Psoas muscle (tissue), 8 donors: Measurements from ENCODE around the gene RDH11. TPM values are rescaled to one million over a fixed set of nuclear protein-coding genes. Genes with fewer than 3 reads are reported as not detected.

Experiments
- ATAC-seq, 4 donors: fragments of 200-7000 bp; cut with Tn5 transposase; one replicate each; pipeline ENCODE4 v1.9.1; 2020; ENCODE audit warnings: moderate library complexity in 3 of 4, mild to moderate bottlenecking in 2 of 4
- DNase-seq, 2 donors: peaks; one replicate each; pipeline ENCODE4 v3.0.0-alpha.2; 2020
- H3K27ac ChIP-seq: fragments of 200-600 bp; one replicate; pipeline ENCODE4 v1.8.0; 2022
- H3K27me3 ChIP-seq, 3 donors: fragments of 200-600 bp in 1 of 3; one replicate each; pipeline versions ENCODE4 v1.6.1 to v1.8.0; 2013 to 2022; ENCODE audit warnings: low read length in 2 of 3, mild to moderate bottlenecking in 2 of 3, moderate library complexity in 1 of 3; ENCODE audit not compliant: insufficient read depth in 3 of 3
- H3K36me3 ChIP-seq, 2 donors: fragments of 200-600 bp in 1 of 2; one replicate each; pipeline versions ENCODE4 v1.6.1 to v1.8.0; 2013 to 2022; ENCODE audit warnings: low read depth in 1 of 2, mild to moderate bottlenecking in 1 of 2, moderate library complexity in 1 of 2; ENCODE audit not compliant: insufficient read depth in 1 of 2
- H3K4me1 ChIP-seq: fragments of 200-600 bp; one replicate; pipeline ENCODE4 v1.8.0; 2022
- H3K4me3 ChIP-seq: fragments of 200-600 bp; one replicate; pipeline ENCODE4 v1.8.0; 2022; ENCODE audit warnings: mild to moderate bottlenecking
- H3K9me3 ChIP-seq: fragments of 200-600 bp; one replicate; pipeline ENCODE4 v1.8.0; 2022
- WGBS, 3 donors: extraction: QIAGEN DNeasy Blood & Tissue Kit; methylation state at CpG; one replicate each; pipeline versions ENCODE4 v1.1.6 to v1.1.7; 2013; 5-methylcytosine and 5-hydroxymethylcytosine counted together
- intact Hi-C, 2 donors: fragments of 100-400 bp; cut with DNase I; formaldehyde crosslinking; loops; one replicate each; pipeline versions ENCODE4 v1.11.0 to v1.14.2; 2022
- polyA plus RNA-seq, 3 donors: library from polyadenylated mRNA; stranded (reverse); fragments of 200-250 nt; gene quantifications; one replicate each; pipeline ENCODE4 v1.2.3, GENCODE V29; 2013
- total RNA-seq, 4 donors: library from RNA; stranded (reverse); fragmentation: NEBNext Ultra II Directional in 2 of 4; extraction: Animal tissue kit (Norgen Biotek cat#: 25700) in 2 of 4; gene quantifications; one replicate each; pipeline versions ENCODE4 v1.2.1 to v1.2.4, GENCODE V29; 2021 to 2023
- TF ChIP-seq, protein P1 (sequence below): fragments of 200-600 bp; IDR thresholded peaks from one replicate; pipeline ENCODE4 v1.8.0; 2022; ENCODE audit warnings: antibody characterized with exemption
- donor health status: healthy with polysubstance abuse.
- donor health status: DM: no; HTN: no; CAD: no; lungs with moderate emphysema.
- donor health status: Bipolar disorder and iron deficiency.
- donor health status: healthy.
- donor health status: DM: yes; HTN: yes; CAD: no.
- donor health status: DM: no; HTN: no; CAD: no.
- donor health status: DM: no; HTN: no; CAD: no.
- donor health status: DM: yes; HTN: yes; CAD: no.

The RDH11 gene
- total and polyA plus RNA-seq, 7 donors, result 5.4 to 15.6 (median 8.5) TPM

DNA sequence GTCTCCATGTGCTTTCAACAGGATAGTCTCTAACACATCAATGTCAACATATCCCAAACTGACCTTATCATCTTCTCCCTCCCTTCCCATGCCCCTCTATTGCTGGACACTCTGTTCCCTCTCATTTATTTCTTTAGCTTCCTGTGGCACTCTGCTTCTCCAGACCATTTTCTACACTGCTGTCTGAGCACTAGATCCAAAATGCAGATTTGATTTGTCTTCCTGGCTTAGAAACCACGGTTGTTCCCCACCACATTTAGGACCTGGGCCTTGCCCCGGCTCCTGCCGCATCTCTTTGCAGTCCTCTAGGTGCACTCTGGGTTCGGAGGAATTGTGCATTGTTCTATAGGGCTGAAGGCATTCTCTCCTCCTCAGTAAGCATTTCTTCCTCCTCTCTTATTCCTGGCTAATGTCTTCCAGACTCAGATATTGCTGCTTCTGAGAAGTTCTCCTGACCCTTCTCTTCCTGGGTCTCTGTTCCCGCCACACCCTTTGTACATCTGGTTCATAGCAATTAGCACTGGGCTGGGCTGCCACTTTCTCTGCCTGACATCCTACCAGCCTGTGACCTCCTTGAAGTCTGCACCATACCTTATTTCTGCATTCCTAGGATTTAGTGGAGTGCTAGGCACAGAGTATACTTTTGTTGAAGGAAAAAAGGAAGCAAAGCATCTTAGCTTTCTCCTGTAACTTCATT, 62.0 kb downstream of the RDH11 start:
- peaks cover 4% of the 10 kb centered on the region for H3K4me1 ChIP-seq
- 87 to 91% (median 91%) methylated on average over 5 of the region's 5 CpGs for WGBS, 3 donors

DNA sequence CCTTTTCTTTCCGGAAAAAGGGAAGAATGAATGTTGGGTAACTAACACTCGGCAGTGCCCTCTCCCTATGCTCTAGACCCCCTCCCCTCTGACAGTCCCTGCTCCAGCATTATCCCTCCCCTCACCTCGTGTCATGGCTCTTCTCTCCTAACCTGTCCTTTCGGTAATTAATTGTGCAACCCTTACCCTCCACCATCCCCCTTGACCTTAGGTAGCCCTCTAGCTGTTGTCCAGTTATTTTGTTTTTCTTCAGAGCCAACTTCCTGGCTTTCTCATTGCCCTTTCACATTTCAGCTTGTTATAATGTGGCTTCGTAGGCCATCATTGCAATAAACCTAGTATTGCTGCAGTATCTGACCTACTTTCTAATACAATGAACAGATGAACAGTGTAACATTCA, 64.6 kb downstream of the RDH11 start:
- no peak for DNase-seq
- Histone ChIP-seq H3K27ac (no peak overlapping the region), H3K4me1 (peaks cover under 1% of the 10 kb centered on the region), H3K36me3 (peaks cover 3 to 5% of the 10 kb centered on the region in 2 donors), H3K9me3 (no peaks in the 10 kb centered on the region), H3K4me3 (no peak overlapping the region), H3K27me3 (no peaks in the 10 kb centered on the region)
- TF ChIP-seq, protein P1, sequence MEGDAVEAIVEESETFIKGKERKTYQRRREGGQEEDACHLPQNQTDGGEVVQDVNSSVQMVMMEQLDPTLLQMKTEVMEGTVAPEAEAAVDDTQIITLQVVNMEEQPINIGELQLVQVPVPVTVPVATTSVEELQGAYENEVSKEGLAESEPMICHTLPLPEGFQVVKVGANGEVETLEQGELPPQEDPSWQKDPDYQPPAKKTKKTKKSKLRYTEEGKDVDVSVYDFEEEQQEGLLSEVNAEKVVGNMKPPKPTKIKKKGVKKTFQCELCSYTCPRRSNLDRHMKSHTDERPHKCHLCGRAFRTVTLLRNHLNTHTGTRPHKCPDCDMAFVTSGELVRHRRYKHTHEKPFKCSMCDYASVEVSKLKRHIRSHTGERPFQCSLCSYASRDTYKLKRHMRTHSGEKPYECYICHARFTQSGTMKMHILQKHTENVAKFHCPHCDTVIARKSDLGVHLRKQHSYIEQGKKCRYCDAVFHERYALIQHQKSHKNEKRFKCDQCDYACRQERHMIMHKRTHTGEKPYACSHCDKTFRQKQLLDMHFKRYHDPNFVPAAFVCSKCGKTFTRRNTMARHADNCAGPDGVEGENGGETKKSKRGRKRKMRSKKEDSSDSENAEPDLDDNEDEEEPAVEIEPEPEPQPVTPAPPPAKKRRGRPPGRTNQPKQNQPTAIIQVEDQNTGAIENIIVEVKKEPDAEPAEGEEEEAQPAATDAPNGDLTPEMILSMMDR, result no peak
- no peak for ATAC-seq
- intact Hi-C loops, result no loop called here
- WGBS, 3 donors, result 79 to 80% (median 79%) methylated on average over 5 of the region's 5 CpGs

More for the DNA sequence above, 62.0 kb downstream of the RDH11 start:
- DNase-seq (no peak), ATAC-seq (no peak)
- H3K36me3 ChIP-seq, result peaks cover 3 to 5% of the 10 kb centered on the region in 2 donors
- TF ChIP-seq, protein P1, result no peak
- intact Hi-C loops, result no loop called here
- H3K4me3 ChIP-seq, result no peak overlapping the region
- no peaks in the 10 kb centered on the region for H3K27me3 ChIP-seq
- H3K9me3 ChIP-seq, result no peaks in the 10 kb centered on the region
- no peak overlapping the region for H3K27ac ChIP-seq

DNA sequence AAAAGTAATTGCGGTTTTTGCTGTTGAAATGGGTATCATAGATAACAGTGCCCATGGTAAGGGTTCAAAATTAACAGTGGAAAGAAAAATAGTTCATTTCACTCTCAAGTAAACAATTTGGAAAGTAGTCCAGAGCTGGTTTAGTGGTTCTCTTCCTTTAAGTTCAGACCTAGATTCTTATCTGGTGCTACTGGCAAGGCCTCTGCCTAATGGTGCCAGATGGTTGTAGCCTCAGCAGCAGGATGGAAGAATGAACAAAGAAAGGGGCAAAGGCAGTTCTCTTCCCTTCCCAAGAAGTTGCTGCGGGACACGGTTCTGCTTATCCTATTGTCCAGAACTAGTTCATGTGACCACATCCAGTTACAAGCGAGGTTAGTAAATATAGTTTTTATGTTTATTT, 65.4 kb downstream of the RDH11 start:
- DNase-seq (no peak), ATAC-seq (no peak)
- no peak overlapping the region for H3K27ac ChIP-seq
- no peak overlapping the region for H3K4me3 ChIP-seq
- H3K36me3 ChIP-seq, result peaks cover 3 to 5% of the 10 kb centered on the region in 2 donors
- whole genome bisulfite sequencing, 3 donors, result 90 to 96% (median 91%) methylated on average over 4 of the region's 4 CpGs
- TF ChIP-seq, protein P1, result no peak
- H3K4me1 ChIP-seq, result no peaks in the 10 kb centered on the region
- H3K27me3 ChIP-seq, result no peaks in the 10 kb centered on the region
- intact Hi-C loops, result no loop called here
- H3K9me3 ChIP-seq, result no peaks in the 10 kb centered on the region

DNA sequence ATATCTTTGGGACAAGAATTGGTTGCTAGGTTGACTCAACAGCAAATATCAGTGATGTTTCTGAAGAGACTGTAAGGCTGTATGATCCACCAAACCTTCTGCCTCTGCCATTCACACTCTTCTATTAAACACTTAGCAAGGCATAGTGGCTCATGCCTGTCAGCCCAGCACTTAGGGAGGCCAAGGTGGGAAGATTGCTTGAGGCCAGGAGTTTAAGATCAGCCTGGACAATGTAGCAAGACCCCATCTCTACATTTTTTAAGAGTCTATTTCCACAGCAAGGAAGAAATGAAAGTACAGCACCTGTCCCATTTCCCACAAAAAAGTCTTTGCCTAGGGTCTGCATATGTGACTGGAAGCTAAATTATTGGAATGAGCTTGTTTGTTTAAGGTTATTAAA, 68.0 kb downstream of the RDH11 start:
- Histone ChIP-seq H3K36me3 (peaks cover 0 to 3% of the 10 kb centered on the region in 2 donors), H3K27ac (no peak overlapping the region), H3K4me1 (peaks cover 12% of the 10 kb centered on the region), H3K27me3 (no peaks in the 10 kb centered on the region), H3K4me3 (no peak overlapping the region), H3K9me3 (no peaks in the 10 kb centered on the region)
- intact Hi-C loops, result no loop called here
- TF ChIP-seq, protein P1, result no peak
- ATAC-seq (no peak), DNase-seq (no peak)

Other genes starting within 250 kb of the RDH11 start
- 1 to 10 TPM in 1 of 4 donors, under 1 TPM in 3; 0.46 to 1.2 (median 0.72) TPM for gene TMEM229B, start 207.0 kb downstream of the RDH11 start, total RNA-seq
- under 1 TPM; 0.14 to 0.52 (median 0.48) TPM for gene TMEM229B, start 207.0 kb downstream of the RDH11 start, polyA plus RNA-seq
- 1 to 10 TPM; 1.1 to 4.5 (median 2.5) TPM for gene PLEKHH1, start 162.5 kb downstream of the RDH11 start, total RNA-seq
- 1 to 10 TPM; 1.4 to 3.4 (median 2.5) TPM for gene PLEKHH1, start 162.5 kb downstream of the RDH11 start, polyA plus RNA-seq
- 10 to 100 TPM; 12.3 to 25.2 (median 18.0) TPM for gene PIGH, start 95.5 kb downstream of the RDH11 start, total RNA-seq
- gene PIGH, start 95.5 kb downstream of the RDH11 start, polyA plus RNA-seq, result 10 to 100 TPM; 32.3 to 50.6 (median 45.1) TPM
- 10 to 100 TPM in 2 of 4 donors, 1 to 10 TPM in 2; 1.3 to 19.3 (median 8.0) TPM for gene ARG2, start 75.8 kb downstream of the RDH11 start, total RNA-seq
- 100 to 1,000 TPM in 1 of 3 donors, 10 to 100 TPM in 1, 1 to 10 TPM in 1; 9.2 to 133 (median 32.6) TPM for gene ARG2, start 75.8 kb downstream of the RDH11 start, polyA plus RNA-seq
- gene VTI1B, start 21.1 kb downstream of the RDH11 start, total RNA-seq, result 100 to 1,000 TPM in 1 of 4 donors, 10 to 100 TPM in 3; 86.9 to 110 (median 91.5) TPM
- gene VTI1B, start 21.1 kb downstream of the RDH11 start, polyA plus RNA-seq, result 10 to 100 TPM; 61.3 to 96.5 (median 72.1) TPM
- gene RDH12, start 6.1 kb upstream of the RDH11 start, total RNA-seq, result not detected
- under 1 TPM in 1 of 3 donors, not detected in 2; 0.03 TPM for gene RDH12, start 6.1 kb upstream of the RDH11 start, polyA plus RNA-seq
- 10 to 100 TPM; 14.9 to 18.7 (median 16.4) TPM for gene ZFYVE26, start 120.8 kb upstream of the RDH11 start, total RNA-seq
- gene ZFYVE26, start 120.8 kb upstream of the RDH11 start, polyA plus RNA-seq, result 10 to 100 TPM in 1 of 3 donors, 1 to 10 TPM in 2; 3.9 to 11.3 (median 3.9) TPM
- gene RAD51B, start 124.0 kb upstream of the RDH11 start, total RNA-seq, result 1 to 10 TPM; 2.2 to 7.2 (median 2.5) TPM
- gene RAD51B, start 124.0 kb upstream of the RDH11 start, polyA plus RNA-seq, result 1 to 10 TPM in 2 of 3 donors, under 1 TPM in 1; 0.60 to 1.4 (median 1.3) TPM